ENCODE results near the gene TUBE1. TPM values are rescaled to one million over a fixed set of nuclear protein-coding genes. Genes with fewer than 3 reads are reported as not detected.

The TUBE1 gene
- total RNA-seq: 24.4 and 26.2 TPM in 2 replicates

DNA sequence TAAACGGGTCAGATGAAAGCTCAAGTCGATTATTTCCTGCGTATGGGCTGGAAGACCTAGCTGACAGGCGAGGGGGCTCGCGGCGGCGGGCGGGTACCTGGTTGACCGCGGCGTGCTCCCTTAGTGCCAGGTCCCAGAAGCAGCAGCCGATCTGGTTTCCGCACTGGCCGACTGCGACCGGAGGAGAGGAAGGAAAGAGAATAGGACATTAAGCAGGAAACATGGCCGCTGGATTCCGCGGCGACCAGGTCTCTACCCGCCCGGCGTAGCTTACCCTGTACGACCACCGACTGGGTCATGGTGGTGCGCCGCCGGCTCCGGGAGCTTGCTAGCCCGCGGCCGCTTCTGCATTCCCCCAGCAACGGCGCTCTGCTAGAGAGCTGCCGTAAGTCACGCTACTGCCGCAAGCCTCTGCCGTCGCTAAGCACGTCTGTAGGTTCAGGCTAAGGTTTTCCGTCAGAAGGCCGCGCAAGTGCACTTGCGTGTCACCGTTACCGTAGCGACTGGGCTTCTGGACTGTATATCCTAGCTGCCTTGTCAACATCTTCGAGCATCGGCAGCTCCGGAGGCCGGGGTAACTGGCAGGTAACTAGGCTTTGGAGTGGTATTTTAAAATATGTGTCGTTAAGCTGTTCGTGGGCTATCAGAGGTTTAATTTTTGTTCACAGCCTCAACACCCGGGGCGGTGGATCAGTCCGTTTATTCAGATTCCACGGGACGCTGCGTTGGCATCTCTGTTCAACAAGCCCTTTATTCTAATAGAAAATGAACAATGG, at the start of gene TUBE1, which contains the start of gene FAM229B:
Gene TUBE1, minus strand, starts transcription at position 347 of the 776 bp plus-strand sequence. Its CDS starts 48 bp downstream, at position 299.
Gene FAM229B, plus strand, starts transcription at position 456 of the 776 bp plus-strand sequence. CDS start 11,693 bp downstream, outside the sequence.
- intact Hi-C loops (cut with micrococcal nuclease): loop anchor here (1.0 to 10.0 kb wide), 11 partner anchors 45 to 1769 kb away; partner anchors contain the start of genes AMD1, CDK19, MARCKS and REV3L
- H3K4me3 Mint-ChIP-seq: no peak within 1 kb of the TSS
- no peak within 1 kb of the TSS for H3K27ac Mint-ChIP-seq
- peak; percentile 86 for DNase-seq (ENCODE audit: low spot score)
- H3K9me3 Mint-ChIP-seq: no peaks in the 10 kb centered on the region
- peaks cover 14% of the 10 kb centered on the region for H3K27me3 Mint-ChIP-seq (ENCODE audit: insufficient read depth)
- H3K36me3 Mint-ChIP-seq (ENCODE audit: low read depth): peaks cover 7% of the 10 kb centered on the region
- no peaks in the 10 kb centered on the region for H3K4me1 Mint-ChIP-seq (ENCODE audit: low read depth)

DNA sequence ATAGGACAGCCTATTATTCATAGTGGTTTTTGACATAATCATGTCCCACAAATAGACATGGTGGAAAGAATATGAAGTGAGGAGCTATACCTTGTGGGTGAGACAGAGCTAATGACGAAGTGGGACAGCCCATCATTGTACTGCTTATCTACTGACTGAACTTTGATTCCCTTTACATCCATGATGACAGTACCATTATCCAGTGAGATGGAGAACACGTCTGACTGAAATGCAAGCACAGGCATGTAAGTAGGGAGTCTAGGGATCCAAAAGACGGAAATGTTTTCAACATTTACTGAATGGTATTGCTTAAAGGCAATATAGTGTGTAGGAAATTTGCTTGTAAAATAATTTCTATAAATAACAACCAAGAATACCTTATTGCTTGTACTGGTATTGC, 43.6 kb upstream of the TUBE1 start:
- Mint-ChIP-seq H3K27me3 (ENCODE audit: insufficient read depth) (peaks cover 21% of the 10 kb centered on the region), H3K4me1 (ENCODE audit: low read depth) (no peaks in the 10 kb centered on the region), H3K9me3 (no peaks in the 10 kb centered on the region), H3K27ac (no peak overlapping the region), H3K36me3 (ENCODE audit: low read depth) (no peaks in the 10 kb centered on the region), H3K4me3 (no peak overlapping the region)
- no peak for DNase-seq (ENCODE audit: low spot score)
- intact Hi-C loops (cut with micrococcal nuclease): no loop called here

GRCh38 chr6:112128208-112128607, 40.9 kb upstream of the TUBE1 start:
- DNase-seq (ENCODE audit: low spot score): no peak
- peaks cover 16% of the 10 kb centered on the region for H3K27me3 Mint-ChIP-seq (ENCODE audit: insufficient read depth)
- no peaks in the 10 kb centered on the region for H3K36me3 Mint-ChIP-seq (ENCODE audit: low read depth)
- intact Hi-C loops (cut with micrococcal nuclease): no loop called here
- H3K4me1 Mint-ChIP-seq (ENCODE audit: low read depth): no peaks in the 10 kb centered on the region
- H3K27ac Mint-ChIP-seq: no peak overlapping the region
- H3K4me3 Mint-ChIP-seq: no peak overlapping the region
- H3K9me3 Mint-ChIP-seq: no peaks in the 10 kb centered on the region

- H3K27ac Mint-ChIP-seq: no peak overlapping the region
- no peak for DNase-seq (ENCODE audit: low spot score)
- intact Hi-C loops (cut with micrococcal nuclease): no loop called here
- H3K9me3 Mint-ChIP-seq: no peaks in the 10 kb centered on the region
- no peaks in the 10 kb centered on the region for H3K4me1 Mint-ChIP-seq (ENCODE audit: low read depth)
- no peaks in the 10 kb centered on the region for H3K36me3 Mint-ChIP-seq (ENCODE audit: low read depth)
- H3K4me3 Mint-ChIP-seq: no peak overlapping the region
- H3K27me3 Mint-ChIP-seq (ENCODE audit: insufficient read depth): peaks cover 5% of the 10 kb centered on the region
Observed at GRCh38 chr6:112123982-112124381, 36.7 kb upstream of the TUBE1 start.

DNA sequence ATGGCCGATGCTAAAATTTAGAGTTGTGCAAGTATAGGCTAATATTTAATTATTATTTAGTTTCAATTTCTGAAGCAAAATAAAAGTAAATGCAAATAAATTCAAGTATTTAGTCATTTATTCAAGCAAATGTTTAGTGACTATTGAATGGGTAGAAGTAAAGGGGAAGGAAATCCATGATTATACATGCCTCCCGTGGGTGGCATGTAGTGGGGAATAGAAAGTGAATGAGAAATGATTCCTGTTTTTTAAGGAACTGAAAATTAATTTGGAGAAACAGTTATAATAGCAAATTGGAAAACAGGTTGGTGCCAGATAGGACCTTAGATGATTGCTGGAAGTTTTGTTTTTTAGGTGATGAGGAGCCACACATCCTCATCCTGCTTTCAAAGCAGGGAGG, 35.5 kb upstream of the TUBE1 start:
- no peak overlapping the region for H3K4me3 Mint-ChIP-seq
- H3K27me3 Mint-ChIP-seq (ENCODE audit: insufficient read depth): peaks cover 5% of the 10 kb centered on the region
- no peaks in the 10 kb centered on the region for H3K36me3 Mint-ChIP-seq (ENCODE audit: low read depth)
- peaks cover 3% of the 10 kb centered on the region for H3K4me1 Mint-ChIP-seq (ENCODE audit: low read depth)
- intact Hi-C loops (cut with micrococcal nuclease): no loop called here
- no peaks in the 10 kb centered on the region for H3K9me3 Mint-ChIP-seq
- H3K27ac Mint-ChIP-seq: no peak overlapping the region
- DNase-seq (ENCODE audit: low spot score): no peak

GRCh38 chr6:112118034-112118433, 30.8 kb upstream of the TUBE1 start:
- peaks cover 9% of the 10 kb centered on the region for H3K27me3 Mint-ChIP-seq (ENCODE audit: insufficient read depth)
- H3K36me3 Mint-ChIP-seq (ENCODE audit: low read depth): no peaks in the 10 kb centered on the region
- H3K4me3 Mint-ChIP-seq: no peak overlapping the region
- intact Hi-C loops (cut with micrococcal nuclease): no loop called here
- peaks cover 21% of the 10 kb centered on the region for H3K4me1 Mint-ChIP-seq (ENCODE audit: low read depth)
- peak overlapping the region; percentile 10 for H3K27ac Mint-ChIP-seq
- DNase-seq (ENCODE audit: low spot score): no peak
- no peaks in the 10 kb centered on the region for H3K9me3 Mint-ChIP-seq

- peaks cover 21% of the 10 kb centered on the region for H3K4me1 Mint-ChIP-seq (ENCODE audit: low read depth)
- peak overlapping the region; percentile 69 for H3K27ac Mint-ChIP-seq
- intact Hi-C loops (cut with micrococcal nuclease): no loop called here
- H3K4me3 Mint-ChIP-seq: no peak overlapping the region
- peaks cover 9% of the 10 kb centered on the region for H3K27me3 Mint-ChIP-seq (ENCODE audit: insufficient read depth)
- H3K9me3 Mint-ChIP-seq: no peaks in the 10 kb centered on the region
- DNase-seq (ENCODE audit: low spot score): no peak
- H3K36me3 Mint-ChIP-seq (ENCODE audit: low read depth): no peaks in the 10 kb centered on the region
Observed at GRCh38 chr6:112117554-112117953, 30.3 kb upstream of the TUBE1 start.

DNA sequence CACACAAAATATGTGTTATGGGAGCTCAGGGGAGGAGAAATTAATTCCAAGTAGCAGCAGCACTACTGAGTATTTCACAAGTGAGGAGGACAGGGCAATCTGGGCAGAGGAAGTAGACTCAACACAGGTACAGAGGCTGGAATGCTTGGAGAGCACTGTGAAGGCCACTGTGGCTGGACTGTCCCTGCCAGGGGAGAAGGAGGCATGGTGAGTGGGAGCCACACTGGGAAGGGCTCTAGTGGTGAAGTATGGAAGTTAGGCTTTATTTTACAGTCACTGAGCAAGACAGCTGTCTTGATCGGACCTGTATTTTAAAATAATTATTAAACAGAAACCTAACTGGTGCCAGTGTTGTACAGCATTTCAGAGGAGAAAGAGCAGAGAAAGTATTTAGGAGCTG, 28.9 kb upstream of the TUBE1 start:
- Mint-ChIP-seq H3K4me3 (no peak overlapping the region), H3K27ac (no peak overlapping the region), H3K9me3 (no peaks in the 10 kb centered on the region), H3K36me3 (ENCODE audit: low read depth) (no peaks in the 10 kb centered on the region), H3K4me1 (ENCODE audit: low read depth) (peaks cover 21% of the 10 kb centered on the region), H3K27me3 (ENCODE audit: insufficient read depth) (peaks cover 11% of the 10 kb centered on the region)
- intact Hi-C loops (cut with micrococcal nuclease): no loop called here
- DNase-seq (ENCODE audit: low spot score): no peak

- H3K4me3 Mint-ChIP-seq: no peak overlapping the region
- H3K9me3 Mint-ChIP-seq: no peaks in the 10 kb centered on the region
- H3K4me1 Mint-ChIP-seq (ENCODE audit: low read depth): peaks cover 21% of the 10 kb centered on the region
- no peak overlapping the region for H3K27ac Mint-ChIP-seq
- no peak for DNase-seq (ENCODE audit: low spot score)
- intact Hi-C loops (cut with micrococcal nuclease): no loop called here
- H3K36me3 Mint-ChIP-seq (ENCODE audit: low read depth): no peaks in the 10 kb centered on the region
- H3K27me3 Mint-ChIP-seq (ENCODE audit: insufficient read depth): peaks cover 11% of the 10 kb centered on the region
Observed at GRCh38 chr6:112114577-112115223, 27.4 kb upstream of the TUBE1 start.

- no peak for DNase-seq (ENCODE audit: low spot score)
- H3K36me3 Mint-ChIP-seq (ENCODE audit: low read depth): no peaks in the 10 kb centered on the region
- H3K27me3 Mint-ChIP-seq (ENCODE audit: insufficient read depth): peaks cover 11% of the 10 kb centered on the region
- no peak overlapping the region for H3K4me3 Mint-ChIP-seq
- intact Hi-C loops (cut with micrococcal nuclease): no loop called here
- H3K9me3 Mint-ChIP-seq: no peaks in the 10 kb centered on the region
- H3K27ac Mint-ChIP-seq: no peak overlapping the region
- H3K4me1 Mint-ChIP-seq (ENCODE audit: low read depth): peaks cover 21% of the 10 kb centered on the region
Observed at GRCh38 chr6:112113918-112114317, 26.6 kb upstream of the TUBE1 start.

DNA sequence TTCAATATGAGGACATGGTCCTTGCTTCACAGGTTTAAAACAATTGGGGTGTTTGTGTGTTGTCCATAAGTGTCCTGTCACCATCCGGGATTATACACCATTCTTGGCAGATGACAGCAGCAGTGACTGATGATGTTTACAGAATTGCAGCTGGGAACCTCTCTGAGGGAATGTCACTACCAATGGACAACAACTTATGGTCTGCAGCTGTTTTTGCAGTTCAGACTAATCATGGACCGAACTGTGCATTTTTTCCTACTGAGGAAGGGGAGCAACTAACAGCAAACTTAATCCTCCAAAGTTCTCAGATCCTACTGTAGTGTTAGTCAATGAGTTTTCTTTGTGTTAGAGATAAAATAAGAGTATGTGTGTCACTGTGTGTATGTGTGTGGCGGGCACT, 26.1 kb upstream of the TUBE1 start:
- DNase-seq (ENCODE audit: low spot score): no peak
- peaks cover 21% of the 10 kb centered on the region for H3K4me1 Mint-ChIP-seq (ENCODE audit: low read depth)
- H3K27ac Mint-ChIP-seq: no peak overlapping the region
- no peaks in the 10 kb centered on the region for H3K9me3 Mint-ChIP-seq
- intact Hi-C loops (cut with micrococcal nuclease): no loop called here
- H3K36me3 Mint-ChIP-seq (ENCODE audit: low read depth): no peaks in the 10 kb centered on the region
- H3K4me3 Mint-ChIP-seq: no peak overlapping the region
- H3K27me3 Mint-ChIP-seq (ENCODE audit: insufficient read depth): peaks cover 11% of the 10 kb centered on the region

DNA sequence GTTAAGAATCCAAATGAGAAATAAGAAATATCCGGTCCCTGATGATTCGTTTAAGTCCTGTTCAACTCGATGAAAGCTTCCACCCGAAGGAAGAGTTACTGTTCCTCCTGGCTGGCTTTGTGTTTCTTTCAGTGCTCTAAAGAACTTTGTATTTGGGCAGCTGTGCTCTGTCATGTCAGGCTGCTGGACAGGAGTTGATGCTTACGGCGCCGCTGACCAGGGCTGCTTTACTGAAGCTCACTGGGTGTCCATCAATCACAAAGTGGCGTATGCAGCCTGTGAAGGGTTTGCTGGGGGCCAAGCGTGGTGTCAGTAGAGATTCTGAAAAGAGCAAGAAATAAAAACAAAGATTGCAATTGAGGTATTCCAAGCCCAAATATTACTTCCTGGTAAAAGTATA, 22.0 kb upstream of the TUBE1 start:
- H3K27ac Mint-ChIP-seq: no peak overlapping the region
- no peak overlapping the region for H3K4me3 Mint-ChIP-seq
- H3K9me3 Mint-ChIP-seq: peaks cover 8% of the 10 kb centered on the region
- intact Hi-C loops (cut with micrococcal nuclease): no loop called here
- peaks cover 5% of the 10 kb centered on the region for H3K27me3 Mint-ChIP-seq (ENCODE audit: insufficient read depth)
- H3K36me3 Mint-ChIP-seq (ENCODE audit: low read depth): peaks cover 1% of the 10 kb centered on the region
- no peak for DNase-seq (ENCODE audit: low spot score)
- H3K4me1 Mint-ChIP-seq (ENCODE audit: low read depth): no peaks in the 10 kb centered on the region

- no peaks in the 10 kb centered on the region for H3K4me1 Mint-ChIP-seq (ENCODE audit: low read depth)
- DNase-seq (ENCODE audit: low spot score): no peak
- no peak overlapping the region for H3K27ac Mint-ChIP-seq
- peaks cover 8% of the 10 kb centered on the region for H3K9me3 Mint-ChIP-seq
- peaks cover 10% of the 10 kb centered on the region for H3K27me3 Mint-ChIP-seq (ENCODE audit: insufficient read depth)
- peaks cover 1% of the 10 kb centered on the region for H3K36me3 Mint-ChIP-seq (ENCODE audit: low read depth)
- no peak overlapping the region for H3K4me3 Mint-ChIP-seq
- intact Hi-C loops (cut with micrococcal nuclease): no loop called here
Observed at GRCh38 chr6:112106562-112106961, 19.3 kb upstream of the TUBE1 start.
